Suprapubic skin (tissue), 4 donors: ENCODE measurements around the gene CAPZB.

Experiments
- CTCF ChIP-seq, 2 donors: fragments of 200-600 bp in 1 of 2; fragments of 450-650 bp in 1 of 2; sonication (generic) in 1 of 2; IDR thresholded peaks; one replicate each; pipeline ENCODE4 v1.5.1; 2016 to 2019; ENCODE audit warnings: antibody characterized with exemption in 2 of 2, mild to moderate bottlenecking in 1 of 2, moderate library complexity in 1 of 2
- EP300 ChIP-seq: sonication (generic); formaldehyde crosslinking; IDR thresholded peaks from one replicate; pipeline ENCODE4 v1.6.1; 2017; ENCODE audit warnings: antibody characterized with exemption
- POLR2A ChIP-seq, 2 donors: fragments of 450-650 bp; IDR thresholded peaks; one replicate each; pipeline ENCODE4 v1.6.1; 2017; ENCODE audit warnings: antibody characterized with exemption in 2 of 2, mild to moderate bottlenecking in 2 of 2, moderate library complexity in 2 of 2
- POLR2AphosphoS5 ChIP-seq, 3 donors: sonication (generic); formaldehyde crosslinking; IDR thresholded peaks; one replicate each; pipeline ENCODE4 v1.6.1; 2017; ENCODE audit warnings: antibody characterized with exemption in 3 of 3

- no peak for TF ChIP-seq CTCF (IDR thresholded peaks at IDR 0.05)
- no peak for TF ChIP-seq POLR2AphosphoS5 (IDR thresholded peaks at IDR 0.05)
- TF ChIP-seq POLR2A (IDR thresholded peaks at IDR 0.05) = no peak
- TF ChIP-seq EP300 = no peak
Measured at GRCh38 chr1:19476450-19477190, 8.7 kb downstream of the CAPZB start.
